Esophagus squamous epithelium (tissue), 4 donors: ENCODE data around the gene ANKRD13A.

Source experiments
- CTCF ChIP-seq, 6 experiments: fragments of 450-650 bp in 4 of 6; fragments of 200-600 bp in 2 of 6; sonication (generic) in 2 of 6; IDR thresholded peaks; one replicate each; pipeline ENCODE4 v1.5.1; 2016 to 2019; ENCODE audit warnings: antibody characterized with exemption in 6 of 6, mild to moderate bottlenecking in 4 of 6, moderate library complexity in 4 of 6
- POLR2A ChIP-seq, 4 donors: fragments of 450-650 bp; IDR thresholded peaks; one replicate each; pipeline ENCODE4 v1.6.1; 2017; ENCODE audit warnings: antibody characterized with exemption in 4 of 4, mild to moderate bottlenecking in 4 of 4, moderate library complexity in 3 of 4

- TF ChIP-seq CTCF (IDR thresholded peaks at IDR 0.05) (no peak), POLR2A (IDR thresholded peaks at IDR 0.05) (no peak)
Measured at GRCh38 chr12:109967383-109968031, 31.7 kb upstream of the ANKRD13A start.
